ENCODE results near the gene SLC20A1. TPM values are rescaled to one million over a fixed set of nuclear protein-coding genes. Genes with fewer than 3 reads are reported as not detected.

SLC20A1 gene
- total RNA-seq, 1 donor from 2014 or later = 18.4 TPM

DNA sequence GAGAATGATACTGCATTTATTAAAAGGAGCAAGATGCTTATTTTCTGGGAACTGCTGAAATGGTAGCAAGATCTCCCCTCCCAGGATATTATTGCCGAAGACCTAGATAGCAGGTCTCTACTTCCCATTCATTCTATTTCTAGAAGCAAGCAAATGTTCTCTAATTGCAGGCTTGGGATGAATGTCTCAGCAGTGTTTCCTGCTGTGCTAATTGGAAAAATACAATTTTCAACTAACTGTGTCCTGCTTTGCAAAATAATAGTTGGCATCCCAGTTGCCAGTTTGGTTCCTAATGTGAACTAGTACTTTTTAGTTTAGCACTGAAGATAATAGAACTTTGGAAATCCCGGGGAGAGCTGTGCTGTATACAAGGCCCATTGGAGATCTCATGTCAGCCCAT lies 26.1 kb downstream of the SLC20A1 start:
- H3K36me3 ChIP-seq = no peaks in the 10 kb centered on the region
- H3K9me3 ChIP-seq = no peaks in the 10 kb centered on the region
- TF ChIP-seq CTCF (IDR thresholded peaks at IDR 0.05) = no peak
- H3K4me3 ChIP-seq = no peak overlapping the region
- H3K27me3 ChIP-seq = no peaks in the 10 kb centered on the region
- no peak overlapping the region for H3K27ac ChIP-seq
- no peaks in the 10 kb centered on the region for H3K4me1 ChIP-seq
- DNase-seq (ENCODE audit: low spot score in 2 of 2) = no peak
- intact Hi-C loops (cut with DNase I) = no loop called here

DNA sequence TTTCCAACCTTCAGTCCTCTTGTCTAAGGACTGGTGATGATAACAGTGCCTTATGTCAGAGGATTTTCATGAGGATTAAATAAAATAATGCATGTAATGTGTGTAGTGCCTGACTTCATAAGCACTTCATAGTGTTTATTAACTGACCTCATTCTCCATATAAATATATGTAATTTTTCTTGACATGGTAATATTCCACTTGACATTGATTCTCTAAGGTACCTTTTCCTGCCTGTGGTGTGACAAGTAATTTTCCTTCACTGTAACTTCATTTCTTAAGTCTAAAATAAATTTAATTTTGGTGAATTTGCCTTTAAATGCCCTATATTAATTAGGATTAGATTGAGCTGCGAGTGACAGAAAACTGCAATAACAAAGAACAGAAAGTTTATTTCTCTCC lies 27.3 kb downstream of the SLC20A1 start:
- H3K36me3 ChIP-seq = no peaks in the 10 kb centered on the region
- intact Hi-C loops (cut with DNase I) = no loop called here

GRCh38 chr2:112674229-112674628 lies 28.5 kb downstream of the SLC20A1 start:
- no peak overlapping the region for H3K27ac ChIP-seq
- intact Hi-C loops (cut with DNase I) = no loop called here
- H3K36me3 ChIP-seq = no peaks in the 10 kb centered on the region
- H3K4me1 ChIP-seq = no peaks in the 10 kb centered on the region
- peak; percentile 28 to 76 for DNase-seq (ENCODE audit: low spot score in 2 of 2)
- no peaks in the 10 kb centered on the region for H3K9me3 ChIP-seq
- TF ChIP-seq CTCF (IDR thresholded peaks at IDR 0.05) = no peak
- no peak overlapping the region for H3K4me3 ChIP-seq
- no peaks in the 10 kb centered on the region for H3K27me3 ChIP-seq

More for the DNA sequence above, 27.3 kb downstream of the SLC20A1 start:
- Histone ChIP-seq H3K9me3 (no peaks in the 10 kb centered on the region), H3K27me3 (no peaks in the 10 kb centered on the region), H3K4me1 (no peaks in the 10 kb centered on the region), H3K27ac (no peak overlapping the region), H3K4me3 (no peak overlapping the region)
- DNase-seq (ENCODE audit: low spot score in 2 of 2) = no peak
- no peak for TF ChIP-seq CTCF (IDR thresholded peaks at IDR 0.05)

- Histone ChIP-seq H3K9me3 (no peaks in the 10 kb centered on the region), H3K36me3 (no peaks in the 10 kb centered on the region), H3K27ac (peak overlapping the region; percentile 6 to 21), H3K4me3 (no peak overlapping the region), H3K27me3 (no peaks in the 10 kb centered on the region), H3K4me1 (peaks cover 0 to 6% of the 10 kb centered on the region in 2 donors)
- intact Hi-C loops (cut with DNase I) = no loop called here
- no peak for DNase-seq (ENCODE audit: low spot score in 2 of 2)
- no peak for TF ChIP-seq CTCF (IDR thresholded peaks at IDR 0.05)
Observed at GRCh38 chr2:112679484-112679883, 33.7 kb downstream of the SLC20A1 start.

DNA sequence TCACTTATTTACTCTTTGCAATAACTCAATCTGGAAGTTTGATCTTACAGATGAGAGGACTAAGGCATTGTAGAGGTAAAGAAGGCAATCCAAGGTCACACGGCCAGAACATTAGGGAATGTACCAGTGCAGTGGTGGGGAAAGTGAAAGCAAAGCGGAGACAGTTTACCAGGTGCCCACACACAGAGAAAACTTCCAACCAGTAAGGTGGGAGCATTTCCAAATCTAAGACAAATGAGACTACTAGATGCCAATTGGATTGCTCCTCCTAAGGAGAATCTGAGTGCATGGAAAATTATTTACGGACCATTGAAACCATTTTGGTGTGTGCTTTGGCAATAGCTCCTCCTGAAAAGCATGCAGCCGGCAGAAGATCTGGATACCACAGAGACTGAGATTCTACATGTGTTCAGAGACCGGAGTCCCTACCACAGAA lies 34.9 kb downstream of the SLC20A1 start:
- H3K27me3 ChIP-seq = no peaks in the 10 kb centered on the region
- H3K9me3 ChIP-seq = no peaks in the 10 kb centered on the region
- peaks cover 0 to 6% of the 10 kb centered on the region in 2 donors for H3K4me1 ChIP-seq
- H3K27ac ChIP-seq = no peak overlapping the region
- no peak overlapping the region for H3K4me3 ChIP-seq
- no peak for DNase-seq (ENCODE audit: low spot score in 2 of 2)
- no peaks in the 10 kb centered on the region for H3K36me3 ChIP-seq
- intact Hi-C loops (cut with DNase I) = no loop called here
- no peak for TF ChIP-seq CTCF (IDR thresholded peaks at IDR 0.05)

GRCh38 chr2:112682101-112682500 lies 36.4 kb downstream of the SLC20A1 start:
- intact Hi-C loops (cut with DNase I) = no loop called here
- Histone ChIP-seq H3K9me3 (no peaks in the 10 kb centered on the region), H3K4me1 (peaks cover 0 to 6% of the 10 kb centered on the region in 2 donors), H3K36me3 (no peaks in the 10 kb centered on the region), H3K4me3 (no peak overlapping the region), H3K27me3 (no peaks in the 10 kb centered on the region), H3K27ac (no peak overlapping the region)
- no peak for DNase-seq (ENCODE audit: low spot score in 2 of 2)
- no peak for TF ChIP-seq CTCF (IDR thresholded peaks at IDR 0.05)
